ENCODE measurements around the gene PPM1H.
"Not testable (repeated sequence)": the region's sequence is repeated elsewhere in the genome, so short reads cannot be mapped to it uniquely, and the experiment has no call there.

PPM1H gene

GRCh38 chr12:62943779-62944395 lies 8.9 kb upstream of the PPM1H start:
- DNase-seq: no peak

GRCh38 chr12:62942316-62942715 lies 7.4 kb upstream of the PPM1H start:
- not testable (repeated sequence) for DNase-seq

GRCh38 chr12:62934239-62934798 lies 631 bp downstream of the PPM1H start:
- no peak for DNase-seq

GRCh38 chr12:62933602-62934238 lies 1.2 kb downstream of the PPM1H start:
- DNase-seq: no peak

- DNase-seq: peak; percentile 86 to 91
Observed at GRCh38 chr12:62933220-62933601, 1.7 kb downstream of the PPM1H start.

GRCh38 chr12:62931477-62931876 lies 3.5 kb downstream of the PPM1H start:
- no peak for DNase-seq

- peak in 1 of 2 experiments; percentile 32 for DNase-seq
Observed at GRCh38 chr12:62930546-62931425, 4.2 kb downstream of the PPM1H start.

- DNase-seq: no peak
Observed at GRCh38 chr12:62928632-62929031, 6.3 kb downstream of the PPM1H start.

- no peak for DNase-seq
Observed at GRCh38 chr12:62925680-62926079, 9.3 kb downstream of the PPM1H start.

GRCh38 chr12:62924084-62924483 lies 10.9 kb downstream of the PPM1H start:
- DNase-seq: no peak

GRCh38 chr12:62922539-62922938 lies 12.4 kb downstream of the PPM1H start:
- no peak for DNase-seq

- DNase-seq: peak in 1 of 2 experiments; percentile 35
Observed at GRCh38 chr12:62919838-62920237, 15.1 kb downstream of the PPM1H start.

- DNase-seq: no peak
Observed at GRCh38 chr12:62917926-62918325, 17.0 kb downstream of the PPM1H start.

GRCh38 chr12:62916632-62917425 lies 18.1 kb downstream of the PPM1H start:
- DNase-seq: no peak

GRCh38 chr12:62915204-62915529 lies 19.8 kb downstream of the PPM1H start:
- no peak for DNase-seq

- DNase-seq: no peak
Observed at GRCh38 chr12:62914443-62915203, 20.3 kb downstream of the PPM1H start.

- DNase-seq: no peak
Observed at GRCh38 chr12:62913380-62913779, 21.6 kb downstream of the PPM1H start.

GRCh38 chr12:62912644-62913043 lies 22.3 kb downstream of the PPM1H start:
- peak in 1 of 2 experiments; percentile 36 for DNase-seq

- DNase-seq: no peak
Observed at GRCh38 chr12:62911286-62911685, 23.7 kb downstream of the PPM1H start.

- no peak for DNase-seq
Observed at GRCh38 chr12:62910549-62911169, 24.3 kb downstream of the PPM1H start.

- no peak for DNase-seq
Observed at GRCh38 chr12:62909340-62909739, 25.6 kb downstream of the PPM1H start.

- DNase-seq: no peak
Observed at GRCh38 chr12:62908674-62909073, 26.3 kb downstream of the PPM1H start.
